Stimulated activated CD4-positive, alpha-beta T cell treated with anti-CD3 and anti-CD28 coated beads, Interleukin-4, amount 100 ng/mL, for 48 hours (primary cell): ENCODE results near the gene TBC1D2.

Experiments used
- DNase-seq, 2 donors: peaks; one replicate each; pipeline ENCODE4 v3.0.0-alpha.2; 2020; ENCODE audit warnings: low read depth in 2 of 2

The TBC1D2 gene

DNA sequence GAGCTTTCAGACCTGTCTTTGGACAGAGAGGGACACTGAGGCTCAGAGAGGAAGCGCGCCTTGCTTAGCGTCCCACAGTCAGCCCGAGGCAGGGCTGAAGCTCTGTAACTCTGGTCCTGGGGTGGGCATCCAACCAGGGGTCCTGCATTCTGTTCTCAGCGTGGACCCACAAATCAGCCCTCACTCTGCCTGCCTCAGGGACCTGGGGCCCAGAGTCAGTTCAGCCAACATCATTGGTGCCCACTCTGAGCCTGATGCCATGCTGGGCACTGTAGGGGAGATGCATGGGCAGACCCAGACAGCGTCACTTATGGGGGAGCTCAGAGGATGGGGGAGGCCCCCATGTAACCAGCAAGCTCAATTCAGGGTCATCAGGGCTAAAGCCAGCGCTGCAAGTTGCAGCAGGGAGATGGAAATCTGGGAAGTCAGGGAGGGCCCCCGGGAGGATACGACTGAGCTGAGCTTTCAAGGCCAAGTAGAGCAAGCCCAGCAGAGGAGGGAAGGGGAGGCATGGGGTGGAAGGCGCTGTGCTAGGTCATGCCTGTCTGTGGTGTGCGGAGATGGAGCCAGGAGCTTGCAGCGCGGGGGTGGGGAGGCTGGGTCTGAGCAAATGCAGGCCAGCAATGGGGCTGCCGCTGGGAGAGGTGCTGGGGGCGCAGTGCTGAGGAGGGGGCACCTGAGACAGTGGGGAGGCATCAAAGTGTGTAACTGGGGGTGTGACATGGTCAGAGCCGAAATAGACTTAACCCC lies 84.1 kb downstream of the TBC1D2 start:
- DNase-seq = no peak

- DNase-seq = peak in 1 of 2 donors; percentile 41
Measured at GRCh38 chr9:98168941-98169488, 86.4 kb downstream of the TBC1D2 start.

- DNase-seq = no peak
Measured at GRCh38 chr9:98168153-98168780, 87.2 kb downstream of the TBC1D2 start.

GRCh38 chr9:98164912-98165311 lies 90.5 kb downstream of the TBC1D2 start:
- no peak for DNase-seq

- DNase-seq = no peak
Measured at GRCh38 chr9:98162613-98163012, 92.8 kb downstream of the TBC1D2 start.

GRCh38 chr9:98161851-98162250 lies 93.6 kb downstream of the TBC1D2 start:
- no peak for DNase-seq

DNA sequence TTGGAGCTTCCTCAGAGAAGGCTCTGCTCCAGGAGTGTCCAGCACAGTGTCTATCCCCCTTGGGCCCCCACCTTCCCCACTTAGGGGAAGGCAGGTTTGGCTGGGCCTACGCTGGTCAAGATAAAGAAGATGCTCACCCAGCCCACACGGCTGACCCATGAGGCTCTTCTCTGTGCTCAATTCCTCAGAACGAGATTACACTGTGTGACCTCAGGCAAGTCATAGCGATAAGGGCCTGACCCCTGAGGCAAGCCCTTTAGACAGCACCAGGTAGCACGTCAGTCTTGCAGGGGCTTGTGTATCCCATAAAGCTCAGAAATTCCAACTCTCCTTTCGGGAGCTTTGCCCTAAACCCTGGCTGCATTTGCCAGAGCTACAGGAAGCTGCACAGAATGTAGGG lies 95.7 kb downstream of the TBC1D2 start:
- DNase-seq = no peak

GRCh38 chr9:98159301-98159700 lies 96.1 kb downstream of the TBC1D2 start:
- no peak for DNase-seq

GRCh38 chr9:98158071-98158831 lies 97.2 kb downstream of the TBC1D2 start:
- DNase-seq = no peak

DNA sequence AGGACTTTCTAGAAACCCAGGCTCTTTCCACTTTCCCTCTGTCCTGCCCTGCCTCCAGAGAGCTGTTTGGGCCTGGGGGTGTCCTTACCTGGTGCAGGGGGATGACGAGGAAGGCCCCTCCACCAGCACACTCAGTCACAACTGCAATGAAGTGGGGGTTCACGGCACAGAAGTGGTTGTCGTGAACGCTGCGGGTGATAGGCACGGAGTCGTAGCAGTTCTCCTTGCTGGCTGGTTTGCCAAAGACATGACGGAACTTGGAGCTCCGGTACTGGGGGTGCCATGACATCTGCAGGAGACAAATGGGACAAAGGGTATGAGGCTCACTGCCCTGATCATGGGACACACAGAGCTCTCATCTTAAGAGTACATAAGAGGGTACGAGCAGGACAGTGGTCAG lies 98.1 kb downstream of the TBC1D2 start:
- DNase-seq = no peak

- DNase-seq = no peak
Measured at GRCh38 chr9:98154678-98155077, 100.8 kb downstream of the TBC1D2 start.

GRCh38 chr9:98152526-98152925 lies 102.9 kb downstream of the TBC1D2 start:
- DNase-seq = no peak

DNA sequence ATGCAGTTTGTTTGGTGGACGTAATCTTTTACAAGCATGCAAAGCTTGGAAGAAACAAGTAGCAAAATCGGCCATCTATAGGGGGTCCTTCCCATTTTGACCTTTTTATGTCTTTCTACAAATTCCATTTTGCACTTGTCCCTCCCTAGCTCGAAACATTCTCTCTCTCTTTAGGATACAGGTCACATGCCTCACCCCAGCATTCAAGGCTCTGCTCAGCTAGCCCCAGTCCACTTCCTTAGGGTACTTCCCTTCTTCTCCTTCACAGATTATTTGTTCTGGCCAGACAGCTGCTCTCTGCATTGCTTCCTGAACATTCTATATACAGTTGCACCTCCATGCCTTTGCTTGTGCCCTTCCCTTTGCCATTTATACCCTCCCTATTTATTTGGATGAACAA lies 104.7 kb downstream of the TBC1D2 start:
- DNase-seq = no peak

DNA sequence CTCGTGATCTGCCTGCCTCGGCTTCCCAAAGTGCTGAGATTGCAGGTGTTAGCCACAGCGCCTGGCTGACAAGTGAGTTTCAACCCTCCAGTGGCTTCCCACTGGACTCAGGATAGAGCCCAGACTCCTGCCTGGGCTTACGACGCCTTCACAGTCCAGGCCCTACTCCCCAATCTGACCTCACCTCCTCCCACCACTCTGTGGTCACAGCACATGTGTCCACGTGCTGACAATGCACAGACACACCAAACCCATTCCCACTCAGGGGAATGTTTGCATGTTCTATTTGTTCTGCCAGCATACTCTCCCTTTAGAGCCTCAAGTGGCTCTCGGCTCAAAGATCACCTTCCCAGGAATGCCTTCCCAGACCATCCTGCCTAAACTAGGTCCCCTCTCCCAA lies 105.3 kb downstream of the TBC1D2 start:
- DNase-seq = no peak

DNA sequence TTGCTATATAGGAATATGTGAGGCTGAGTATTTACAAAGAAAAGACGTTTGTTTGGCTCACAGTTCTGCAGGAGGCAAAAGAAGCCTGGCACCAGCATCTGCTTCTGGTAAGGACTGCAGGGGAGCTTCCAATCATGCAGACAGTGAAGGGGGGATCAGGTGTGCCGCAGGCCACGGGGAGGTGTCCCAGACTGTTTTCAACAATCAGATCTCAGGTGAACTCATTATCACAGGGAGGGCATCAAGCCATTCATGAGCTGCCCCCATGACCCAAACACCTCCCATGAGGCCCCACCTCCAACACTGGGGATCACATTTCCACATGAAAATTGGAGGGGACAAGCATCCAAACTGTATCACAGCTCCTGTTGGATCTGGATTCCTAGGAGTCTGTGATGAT lies 106.0 kb downstream of the TBC1D2 start:
- no peak for DNase-seq
